ENCODE results near the gene USP5.
A peak's percentile ranks its signal among the peaks of the same experiment; 100 is the strongest.

The USP5 gene

DNA sequence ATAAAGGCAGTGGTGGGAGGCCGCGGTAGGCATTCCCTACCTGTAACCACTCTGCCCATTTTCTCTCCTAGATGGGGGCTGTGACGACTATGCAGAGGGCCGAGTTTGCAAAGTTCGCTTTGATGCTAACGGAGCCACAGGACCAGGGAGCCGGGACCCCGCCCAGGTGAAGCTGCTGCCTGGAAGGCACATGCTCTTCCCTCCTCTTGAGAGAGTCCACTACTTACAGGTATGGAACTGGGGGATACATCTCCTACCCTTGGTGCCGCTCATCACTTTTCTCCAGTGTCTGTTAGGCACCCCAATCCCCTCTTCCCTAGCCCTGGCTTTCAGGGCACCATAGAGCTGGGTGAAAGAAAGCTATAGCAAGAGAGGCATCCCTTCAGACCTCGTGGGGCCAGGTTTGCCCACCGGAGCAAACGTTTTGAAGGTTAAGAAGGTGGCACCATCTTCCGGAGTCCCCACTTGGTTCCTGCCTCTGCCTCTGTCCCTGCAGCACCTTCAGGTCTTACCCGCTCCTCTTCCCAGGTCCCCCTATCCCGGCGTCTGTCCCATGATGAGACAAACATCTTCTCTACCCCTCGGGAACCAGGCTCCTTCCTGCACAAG lies 25.7 kb upstream of the USP5 start:
- Histone ChIP-seq H3K27ac (ENCODE audit: low read depth in 2 of 2, low read length in 2 of 2) (no peak overlapping the region), H3K4me3 (ENCODE audit: low read length in 2 of 2) (no peak overlapping the region), H3K27me3 (ENCODE audit: control insufficient read depth in 2 of 2, insufficient read depth in 2 of 2, low read length in 2 of 2) (peaks cover 38 to 51% of the 10 kb centered on the region in 2 donors), H3K36me3 (ENCODE audit: control insufficient read depth in 2 of 2, insufficient read depth in 2 of 2, low read length in 2 of 2) (no peaks in the 10 kb centered on the region), H3K9me3 (ENCODE audit: control insufficient read depth in 2 of 2, low read length in 2 of 2) (no peaks in the 10 kb centered on the region), H3K4me1 (ENCODE audit: control insufficient read depth in 2 of 2, insufficient read depth in 2 of 2, low read length in 2 of 2) (peaks cover 11 to 15% of the 10 kb centered on the region in 2 donors), H3K9ac (ENCODE audit: low read depth in 1 of 2, low read length in 2 of 2) (no peak overlapping the region)

DNA sequence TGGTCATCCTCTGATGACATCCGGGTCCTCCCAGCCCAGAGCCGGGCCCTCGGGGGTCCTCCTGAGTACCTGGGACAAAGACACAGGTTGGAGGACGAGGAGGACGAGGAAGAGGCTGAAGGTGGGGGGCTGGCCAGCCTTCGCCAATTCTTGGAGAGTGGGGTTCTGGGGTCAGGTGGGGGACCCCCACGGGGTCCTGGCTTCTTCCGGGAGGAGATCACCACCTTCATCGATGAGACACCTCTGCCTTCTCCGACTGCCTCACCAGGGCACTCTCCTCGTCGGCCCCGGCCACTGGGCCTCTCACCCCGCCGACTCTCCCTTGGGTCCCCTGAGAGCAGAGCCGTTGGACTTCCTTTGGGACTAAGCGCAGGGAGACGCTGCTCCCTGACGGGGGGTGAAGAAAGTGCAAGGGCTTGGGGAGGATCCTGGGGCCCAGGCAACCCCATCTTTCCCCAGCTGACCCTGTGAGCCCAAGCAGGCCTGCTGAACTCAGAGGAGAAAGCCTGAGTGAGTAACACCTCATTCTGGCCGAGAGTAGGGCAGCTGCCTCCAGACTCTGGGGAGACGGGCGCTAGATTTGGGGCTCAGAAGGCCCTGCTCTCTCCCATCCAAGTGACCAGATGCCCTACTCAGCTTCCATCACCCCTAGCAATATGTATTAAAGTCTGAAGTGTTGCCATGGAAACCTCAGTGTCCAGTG lies 25.1 kb upstream of the USP5 start:
- Histone ChIP-seq H3K9ac (ENCODE audit: low read depth in 1 of 2, low read length in 2 of 2) (no peak overlapping the region), H3K4me3 (ENCODE audit: low read length in 2 of 2) (no peak overlapping the region), H3K36me3 (ENCODE audit: control insufficient read depth in 2 of 2, insufficient read depth in 2 of 2, low read length in 2 of 2) (peaks cover 0 to 3% of the 10 kb centered on the region in 2 donors), H3K27ac (ENCODE audit: low read depth in 2 of 2, low read length in 2 of 2) (no peak overlapping the region), H3K9me3 (ENCODE audit: control insufficient read depth in 2 of 2, low read length in 2 of 2) (no peaks in the 10 kb centered on the region), H3K27me3 (ENCODE audit: control insufficient read depth in 2 of 2, insufficient read depth in 2 of 2, low read length in 2 of 2) (peaks cover 37 to 48% of the 10 kb centered on the region in 2 donors), H3K4me1 (ENCODE audit: control insufficient read depth in 2 of 2, insufficient read depth in 2 of 2, low read length in 2 of 2) (peaks cover 11 to 13% of the 10 kb centered on the region in 2 donors)

DNA sequence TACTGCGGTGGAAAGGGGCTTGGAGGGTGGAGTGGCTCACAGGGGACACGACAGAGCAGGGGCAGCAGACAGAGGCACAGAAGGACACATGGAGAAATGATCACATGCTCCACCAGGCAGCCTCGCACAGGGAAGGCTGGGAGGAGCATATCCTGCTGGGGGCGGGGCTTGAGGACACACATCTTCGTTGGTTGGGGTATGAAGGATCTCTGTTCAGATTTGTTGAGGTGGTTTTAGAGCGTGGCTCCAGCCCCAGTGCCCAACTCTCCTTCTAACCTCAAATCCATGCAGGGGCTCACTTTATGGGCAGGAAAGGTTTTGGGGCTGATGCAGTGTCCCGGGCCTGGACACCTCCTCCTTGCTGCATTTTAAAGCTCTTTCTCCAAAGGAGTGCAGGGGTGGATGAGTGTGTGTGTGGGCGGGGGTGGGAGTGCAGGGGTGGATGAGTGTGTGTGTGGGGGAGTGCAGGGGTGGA lies 24.5 kb upstream of the USP5 start:
- Histone ChIP-seq H3K4me1 (ENCODE audit: control insufficient read depth in 2 of 2, insufficient read depth in 2 of 2, low read length in 2 of 2) (peaks cover 11 to 12% of the 10 kb centered on the region in 2 donors), H3K4me3 (ENCODE audit: low read length in 2 of 2) (no peak overlapping the region), H3K27ac (ENCODE audit: low read depth in 2 of 2, low read length in 2 of 2) (no peak overlapping the region), H3K9ac (ENCODE audit: low read depth in 1 of 2, low read length in 2 of 2) (no peak overlapping the region), H3K9me3 (ENCODE audit: control insufficient read depth in 2 of 2, low read length in 2 of 2) (no peaks in the 10 kb centered on the region), H3K27me3 (ENCODE audit: control insufficient read depth in 2 of 2, insufficient read depth in 2 of 2, low read length in 2 of 2) (peaks cover 34 to 42% of the 10 kb centered on the region in 2 donors), H3K36me3 (ENCODE audit: control insufficient read depth in 2 of 2, insufficient read depth in 2 of 2, low read length in 2 of 2) (peaks cover 0 to 3% of the 10 kb centered on the region in 2 donors)

DNA sequence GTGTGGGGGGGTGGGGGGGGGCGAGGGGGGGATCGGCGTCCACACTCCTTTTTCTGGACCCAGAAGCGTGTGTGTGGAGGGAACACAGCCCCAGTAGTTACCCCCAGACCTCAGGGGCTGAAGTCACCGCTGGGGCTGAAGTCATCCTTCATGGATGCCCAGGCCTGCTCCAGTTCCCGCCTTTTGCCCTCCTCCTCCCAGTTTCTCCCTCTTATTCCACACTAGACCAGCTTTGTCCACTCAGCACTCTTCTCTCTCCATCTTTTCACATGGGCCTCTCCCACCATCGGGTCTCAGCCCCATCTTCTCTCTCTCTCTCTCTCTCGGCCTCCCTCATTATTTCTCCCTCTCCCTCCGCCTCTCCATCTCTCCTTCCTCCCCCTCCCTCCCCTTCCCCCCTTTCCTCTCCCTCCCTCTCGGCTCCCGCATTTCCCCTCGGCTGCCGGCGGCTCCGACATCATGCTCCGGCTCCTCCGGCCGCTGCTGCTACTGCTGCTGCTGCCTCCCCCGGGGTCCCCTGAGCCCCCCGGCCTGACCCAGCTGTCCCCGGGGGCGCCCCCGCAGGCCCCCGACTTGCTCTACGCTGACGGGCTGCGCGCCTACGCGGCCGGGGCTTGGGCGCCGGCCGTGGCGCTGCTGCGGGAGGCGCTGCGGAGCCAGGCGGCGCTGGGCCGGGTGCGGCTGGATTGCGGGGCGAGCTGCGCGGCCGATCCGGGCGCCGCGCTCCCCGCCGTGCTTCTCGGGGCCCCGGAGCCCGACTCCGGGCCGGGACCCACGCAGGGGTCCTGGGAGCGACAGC lies 23.8 kb upstream of the USP5 start, which contains the start of gene P3H3:
Gene P3H3 (plus strand): TSS at position 426 of the 799 bp plus-strand sequence. CDS start 34 bp downstream, at position 460.
- peak within 1 kb of the TSS; percentile 34 to 65 for H3K27ac ChIP-seq (ENCODE audit: low read depth in 2 of 2, low read length in 2 of 2)
- peaks cover 0 to 3% of the 10 kb centered on the region in 2 donors for H3K36me3 ChIP-seq (ENCODE audit: control insufficient read depth in 2 of 2, insufficient read depth in 2 of 2, low read length in 2 of 2)
- peaks cover 11 to 12% of the 10 kb centered on the region in 2 donors for H3K4me1 ChIP-seq (ENCODE audit: control insufficient read depth in 2 of 2, insufficient read depth in 2 of 2, low read length in 2 of 2)
- H3K4me3 ChIP-seq (ENCODE audit: low read length in 2 of 2) = peak within 1 kb of the TSS; percentile 76 to 78
- H3K27me3 ChIP-seq (ENCODE audit: control insufficient read depth in 2 of 2, insufficient read depth in 2 of 2, low read length in 2 of 2) = peaks cover 29 to 35% of the 10 kb centered on the region in 2 donors
- H3K9ac ChIP-seq (ENCODE audit: low read depth in 1 of 2, low read length in 2 of 2) = peak within 1 kb of the TSS; percentile 44 to 79
- H3K9me3 ChIP-seq (ENCODE audit: control insufficient read depth in 2 of 2, low read length in 2 of 2) = no peaks in the 10 kb centered on the region

DNA sequence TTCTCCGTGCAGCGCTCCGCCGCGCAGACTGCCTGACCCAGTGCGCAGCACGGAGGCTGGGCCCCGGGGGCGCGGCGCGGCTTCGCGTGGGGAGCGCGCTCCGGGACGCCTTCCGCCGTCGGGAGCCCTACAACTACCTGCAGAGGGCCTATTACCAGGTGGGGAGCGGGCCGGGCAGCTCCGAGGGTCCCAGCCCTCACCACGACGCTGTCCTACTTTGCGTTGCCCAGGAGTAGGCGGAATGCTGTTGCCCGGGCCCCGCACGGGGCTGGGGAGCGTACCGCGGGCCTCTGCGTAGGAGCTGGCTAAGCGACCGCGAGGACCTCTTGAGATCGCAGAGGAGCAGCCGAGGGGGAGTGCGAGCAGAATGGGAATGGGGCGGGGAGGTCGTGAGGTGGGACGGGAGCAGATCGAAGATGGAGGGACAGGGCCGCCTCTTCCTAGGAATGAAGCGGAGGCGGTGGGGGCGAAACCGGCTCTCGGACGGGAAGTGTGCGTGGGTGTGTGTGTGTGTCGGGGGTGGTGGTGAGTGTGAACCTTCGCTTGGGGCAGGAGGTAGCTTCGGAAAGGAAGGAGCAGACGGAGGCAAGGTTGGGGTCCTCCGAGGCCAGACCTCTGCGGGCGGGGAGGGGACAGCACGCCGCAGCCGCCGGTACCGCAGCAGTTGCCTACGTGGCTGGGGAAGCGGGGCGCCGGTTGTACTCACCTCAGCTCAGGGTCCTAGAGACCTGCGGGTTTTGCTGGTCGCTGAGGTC lies 23.0 kb upstream of the USP5 start:
- H3K9me3 ChIP-seq (ENCODE audit: control insufficient read depth in 2 of 2, low read length in 2 of 2) = no peaks in the 10 kb centered on the region
- H3K9ac ChIP-seq (ENCODE audit: low read depth in 1 of 2, low read length in 2 of 2) = peak overlapping the region; percentile 44 to 79
- peaks cover 27 to 31% of the 10 kb centered on the region in 2 donors for H3K27me3 ChIP-seq (ENCODE audit: control insufficient read depth in 2 of 2, insufficient read depth in 2 of 2, low read length in 2 of 2)
- peaks cover 0 to 3% of the 10 kb centered on the region in 2 donors for H3K36me3 ChIP-seq (ENCODE audit: control insufficient read depth in 2 of 2, insufficient read depth in 2 of 2, low read length in 2 of 2)
- H3K4me3 ChIP-seq (ENCODE audit: low read length in 2 of 2) = peak overlapping the region; percentile 76 to 78
- peaks cover 11 to 12% of the 10 kb centered on the region in 2 donors for H3K4me1 ChIP-seq (ENCODE audit: control insufficient read depth in 2 of 2, insufficient read depth in 2 of 2, low read length in 2 of 2)
- H3K27ac ChIP-seq (ENCODE audit: low read depth in 2 of 2, low read length in 2 of 2) = peak overlapping the region; percentile 34 to 65

DNA sequence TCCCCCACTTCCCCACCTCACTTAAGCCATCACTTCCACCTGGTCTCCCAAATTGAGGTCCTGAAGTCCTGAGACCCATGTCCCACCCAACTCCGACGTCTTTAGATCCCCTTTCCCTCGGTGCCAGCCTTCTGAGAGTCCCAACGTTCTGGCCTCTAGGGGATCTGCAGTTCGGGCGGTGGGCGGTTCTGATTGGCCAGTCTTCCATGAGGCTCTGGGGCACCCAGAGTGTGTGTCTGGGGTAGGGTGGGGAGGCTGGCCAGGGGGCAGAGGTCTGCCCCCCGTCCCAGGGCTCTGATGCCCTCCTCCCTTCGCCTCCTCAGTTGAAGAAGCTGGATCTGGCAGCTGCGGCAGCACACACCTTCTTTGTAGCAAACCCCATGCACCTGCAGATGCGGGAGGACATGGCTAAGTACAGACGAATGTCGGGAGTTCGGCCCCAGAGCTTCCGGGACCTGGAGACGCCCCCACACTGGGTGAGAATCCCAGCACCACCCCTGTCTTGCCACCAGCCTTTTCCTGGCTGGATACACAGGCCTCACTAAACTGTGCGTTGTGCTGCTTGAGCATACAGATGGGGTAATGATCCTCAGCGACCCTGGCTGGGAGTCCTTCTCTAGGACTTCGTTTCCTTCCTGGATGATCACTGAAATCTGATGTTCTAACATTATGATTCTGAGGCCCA lies 22.3 kb upstream of the USP5 start:
- peak overlapping the region; percentile 76 to 78 for H3K4me3 ChIP-seq (ENCODE audit: low read length in 2 of 2)
- H3K4me1 ChIP-seq (ENCODE audit: control insufficient read depth in 2 of 2, insufficient read depth in 2 of 2, low read length in 2 of 2) = peaks cover 11 to 12% of the 10 kb centered on the region in 2 donors
- peak overlapping the region in 1 of 2 donors; percentile 44 for H3K9ac ChIP-seq (ENCODE audit: low read depth in 1 of 2, low read length in 2 of 2)

DNA sequence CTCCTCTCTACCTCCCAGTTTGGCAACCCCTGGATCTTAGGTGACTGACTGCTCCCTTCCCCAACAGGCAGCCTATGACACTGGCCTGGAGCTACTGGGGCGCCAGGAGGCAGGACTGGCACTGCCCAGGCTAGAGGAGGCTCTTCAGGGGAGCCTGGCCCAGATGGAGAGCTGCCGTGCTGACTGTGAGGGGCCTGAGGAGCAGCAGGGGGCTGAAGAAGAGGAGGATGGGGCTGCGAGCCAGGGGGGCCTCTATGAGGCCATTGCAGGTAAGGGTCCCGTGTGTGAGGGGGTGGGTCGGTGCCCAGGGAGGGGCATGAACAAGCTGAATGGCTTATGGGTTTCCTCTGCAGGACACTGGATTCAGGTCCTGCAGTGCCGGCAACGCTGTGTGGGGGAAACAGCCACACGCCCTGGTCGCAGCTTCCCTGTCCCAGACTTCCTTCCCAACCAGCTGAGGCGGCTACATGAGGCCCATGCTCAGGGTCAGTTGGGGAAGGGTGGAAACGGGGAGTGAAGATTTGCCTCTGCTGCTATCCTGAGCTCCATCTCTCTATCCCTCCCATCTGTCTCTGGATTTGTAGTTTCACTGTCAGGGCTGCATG lies 21.6 kb upstream of the USP5 start:
- Histone ChIP-seq H3K27me3 (ENCODE audit: control insufficient read depth in 2 of 2, insufficient read depth in 2 of 2, low read length in 2 of 2) (peaks cover 20 to 25% of the 10 kb centered on the region in 2 donors), H3K36me3 (ENCODE audit: control insufficient read depth in 2 of 2, insufficient read depth in 2 of 2, low read length in 2 of 2) (peaks cover 0 to 3% of the 10 kb centered on the region in 2 donors), H3K4me1 (ENCODE audit: control insufficient read depth in 2 of 2, insufficient read depth in 2 of 2, low read length in 2 of 2) (peaks cover 10% of the 10 kb centered on the region in 2 donors), H3K4me3 (ENCODE audit: low read length in 2 of 2) (no peak overlapping the region), H3K9me3 (ENCODE audit: control insufficient read depth in 2 of 2, low read length in 2 of 2) (no peaks in the 10 kb centered on the region), H3K27ac (ENCODE audit: low read depth in 2 of 2, low read length in 2 of 2) (no peak overlapping the region), H3K9ac (ENCODE audit: low read depth in 1 of 2, low read length in 2 of 2) (no peak overlapping the region)

More for the DNA sequence above, 22.3 kb upstream of the USP5 start:
- no peaks in the 10 kb centered on the region for H3K9me3 ChIP-seq (ENCODE audit: control insufficient read depth in 2 of 2, low read length in 2 of 2)
- peaks cover 25 to 27% of the 10 kb centered on the region in 2 donors for H3K27me3 ChIP-seq (ENCODE audit: control insufficient read depth in 2 of 2, insufficient read depth in 2 of 2, low read length in 2 of 2)
- peaks cover 0 to 3% of the 10 kb centered on the region in 2 donors for H3K36me3 ChIP-seq (ENCODE audit: control insufficient read depth in 2 of 2, insufficient read depth in 2 of 2, low read length in 2 of 2)
- peak overlapping the region; percentile 34 to 65 for H3K27ac ChIP-seq (ENCODE audit: low read depth in 2 of 2, low read length in 2 of 2)

DNA sequence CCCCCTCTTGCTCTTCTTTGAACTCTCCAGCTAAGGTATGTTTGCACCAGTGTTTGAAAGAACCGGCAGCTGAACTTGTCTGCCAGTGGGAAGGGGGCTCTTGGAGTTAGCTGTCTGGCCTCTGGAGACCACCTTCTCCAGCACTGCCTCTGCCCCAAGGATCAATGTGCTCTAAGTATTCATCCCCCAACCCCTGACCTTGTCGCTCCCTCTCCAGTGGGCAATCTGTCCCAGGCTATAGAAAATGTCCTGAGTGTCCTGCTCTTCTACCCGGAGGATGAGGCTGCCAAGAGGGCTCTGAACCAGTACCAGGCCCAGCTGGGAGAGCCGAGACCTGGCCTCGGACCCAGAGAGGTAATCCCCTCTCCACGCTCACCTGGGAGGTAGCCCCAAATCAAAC lies 21.0 kb upstream of the USP5 start:
- no peak overlapping the region for H3K4me3 ChIP-seq (ENCODE audit: low read length in 2 of 2)
- peaks cover 18 to 23% of the 10 kb centered on the region in 2 donors for H3K27me3 ChIP-seq (ENCODE audit: control insufficient read depth in 2 of 2, insufficient read depth in 2 of 2, low read length in 2 of 2)
- no peak overlapping the region for H3K9ac ChIP-seq (ENCODE audit: low read depth in 1 of 2, low read length in 2 of 2)
- H3K36me3 ChIP-seq (ENCODE audit: control insufficient read depth in 2 of 2, insufficient read depth in 2 of 2, low read length in 2 of 2) = peaks cover 0 to 3% of the 10 kb centered on the region in 2 donors
- no peaks in the 10 kb centered on the region for H3K9me3 ChIP-seq (ENCODE audit: control insufficient read depth in 2 of 2, low read length in 2 of 2)
- no peak overlapping the region for H3K27ac ChIP-seq (ENCODE audit: low read depth in 2 of 2, low read length in 2 of 2)
- H3K4me1 ChIP-seq (ENCODE audit: control insufficient read depth in 2 of 2, insufficient read depth in 2 of 2, low read length in 2 of 2) = peaks cover 9 to 11% of the 10 kb centered on the region in 2 donors

Data from mucosa of rectum (tissue), 2 donors.